Activated CD4-positive, alpha-beta T cell treated with anti-CD3 and anti-CD28 coated beads, Interleukin-2, amount 50 U/mL, for 24 hours (primary cell): Measurements from ENCODE around the gene CRYL1.
"Not testable (repeated sequence)": the region's sequence is repeated elsewhere in the genome, so short reads cannot be mapped to it uniquely, and the experiment has no call there.

Experiments
- DNase-seq, 2 donors: peaks; one replicate each; pipeline ENCODE4 v3.0.0-alpha.2; 2020; ENCODE audit warnings: low read depth in 1 of 2, low spot score in 1 of 2

CRYL1 gene

DNA sequence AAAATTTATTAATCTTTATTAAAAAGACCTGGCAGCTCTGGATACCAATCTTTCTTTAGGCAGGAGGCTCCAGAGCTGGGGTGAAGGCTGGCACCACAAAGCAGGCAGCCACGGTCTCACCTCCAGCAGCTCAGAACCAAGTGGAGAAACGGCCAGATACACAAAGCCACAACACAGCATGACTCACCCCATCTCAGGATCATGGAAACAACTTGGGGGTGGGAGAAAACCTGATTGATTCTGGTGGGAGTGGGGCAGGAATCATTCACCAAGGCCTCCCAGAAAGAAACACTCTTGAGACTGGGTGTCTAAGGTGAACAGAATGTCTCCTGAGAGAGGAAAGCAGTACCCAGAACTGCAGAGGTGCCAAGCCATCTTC lies 64.2 kb downstream of the CRYL1 start:
- DNase-seq, result peak in 1 of 2 donors; percentile 17

DNA sequence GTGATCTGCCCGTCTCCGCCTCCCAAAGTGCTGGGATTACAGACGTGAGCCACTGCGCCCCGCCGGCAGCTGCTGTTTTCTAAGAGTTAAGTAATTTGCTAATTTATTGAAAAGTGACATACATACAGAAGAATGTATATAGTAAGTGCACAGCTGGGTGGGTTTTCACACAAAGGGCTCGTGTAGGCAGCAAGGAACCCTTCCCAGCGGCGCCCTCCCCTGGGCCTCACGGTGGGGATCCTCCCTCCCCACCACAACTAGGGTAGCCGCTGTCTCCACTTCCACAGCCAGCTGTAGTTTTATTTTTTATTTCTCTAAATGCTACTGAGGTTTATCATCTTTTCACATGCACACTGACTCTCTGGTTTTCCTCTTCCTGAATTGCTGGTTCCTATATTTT lies 64.9 kb downstream of the CRYL1 start:
- no peak for DNase-seq

DNA sequence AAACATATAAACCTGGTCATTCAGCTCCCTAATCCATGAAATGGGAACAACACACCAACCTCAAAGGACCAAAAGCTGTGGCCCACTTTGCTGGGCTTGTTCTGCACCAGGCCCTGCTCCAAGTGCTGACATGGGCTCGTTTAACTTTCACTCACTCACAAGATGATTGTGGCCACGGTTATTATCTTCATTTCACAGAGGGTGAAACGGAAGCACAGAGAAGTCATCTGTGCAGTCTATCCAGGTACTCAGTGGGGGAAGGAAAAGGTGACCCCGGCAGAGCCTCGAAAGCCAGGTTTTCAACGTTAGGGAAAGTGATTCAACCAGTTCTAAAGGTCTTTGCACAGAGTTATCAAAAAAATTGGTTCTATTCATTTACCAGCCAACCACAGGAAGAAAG lies 68.0 kb downstream of the CRYL1 start:
- DNase-seq, result no peak

DNA sequence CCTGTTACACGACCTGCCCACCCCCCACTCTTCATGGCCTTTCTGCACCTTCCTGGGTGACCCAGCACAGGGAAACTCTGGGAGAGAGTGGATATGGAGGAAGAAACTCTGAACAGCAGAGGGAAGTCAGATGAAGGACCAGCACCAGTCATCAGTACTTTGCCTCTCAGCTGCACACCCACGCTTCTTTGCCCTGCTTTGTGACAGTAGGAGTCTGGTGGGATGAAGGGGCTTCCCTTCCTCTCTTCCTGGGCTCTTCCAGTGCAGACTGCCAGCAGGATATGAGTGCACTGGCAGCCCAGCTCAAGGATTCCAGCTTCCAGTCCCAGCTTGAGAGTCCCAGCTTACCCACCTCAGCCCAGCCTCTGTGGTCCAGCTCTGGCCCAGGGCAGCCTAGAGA lies 68.9 kb downstream of the CRYL1 start:
- no peak for DNase-seq

GRCh38 chr13:20451397-20451796 lies 74.3 kb downstream of the CRYL1 start:
- DNase-seq, result no peak

GRCh38 chr13:20448470-20448869 lies 77.2 kb downstream of the CRYL1 start:
- DNase-seq, result no peak

GRCh38 chr13:20446900-20447299 lies 78.8 kb downstream of the CRYL1 start:
- DNase-seq, result no peak

DNA sequence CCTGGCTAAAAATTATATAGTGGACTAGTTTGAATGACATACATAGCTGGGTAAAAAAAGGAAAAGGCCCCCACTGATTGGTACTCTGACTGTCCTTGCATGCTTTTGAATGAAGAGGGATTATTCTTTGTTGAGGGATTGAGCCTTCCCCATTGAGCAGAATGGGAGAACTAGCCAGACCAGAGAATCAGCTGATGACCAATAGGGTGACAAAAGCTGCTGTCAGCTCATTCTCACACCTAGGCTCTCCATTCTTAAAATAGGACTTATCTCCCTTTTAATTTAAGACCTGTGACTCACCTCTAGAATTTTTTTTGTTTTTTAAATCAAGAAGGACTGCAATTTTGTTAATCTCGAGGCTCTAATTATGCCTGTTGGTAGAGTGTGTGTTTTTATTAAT lies 79.3 kb downstream of the CRYL1 start:
- DNase-seq, result no peak

GRCh38 chr13:20442798-20443381 lies 82.8 kb downstream of the CRYL1 start:
- DNase-seq, result no peak

DNA sequence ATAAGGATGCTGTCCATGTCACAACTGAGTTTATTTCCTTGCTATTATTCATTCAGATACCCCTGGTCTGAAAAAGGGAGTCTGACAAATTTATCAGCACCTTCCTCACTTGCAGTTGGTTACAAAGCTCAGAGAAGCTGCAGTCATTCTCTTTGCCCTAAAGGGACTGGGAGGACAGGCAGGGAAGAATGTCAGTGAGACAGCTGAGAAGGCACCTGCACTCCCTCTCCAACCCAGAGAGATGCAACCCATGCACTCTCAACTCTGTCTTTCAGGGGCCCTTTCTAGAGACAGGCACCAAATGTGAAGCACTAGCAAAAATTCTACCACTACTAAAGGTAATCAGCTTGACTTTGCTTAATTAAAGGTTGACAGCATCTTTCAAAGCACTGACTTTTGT lies 83.3 kb downstream of the CRYL1 start:
- DNase-seq, result no peak

DNA sequence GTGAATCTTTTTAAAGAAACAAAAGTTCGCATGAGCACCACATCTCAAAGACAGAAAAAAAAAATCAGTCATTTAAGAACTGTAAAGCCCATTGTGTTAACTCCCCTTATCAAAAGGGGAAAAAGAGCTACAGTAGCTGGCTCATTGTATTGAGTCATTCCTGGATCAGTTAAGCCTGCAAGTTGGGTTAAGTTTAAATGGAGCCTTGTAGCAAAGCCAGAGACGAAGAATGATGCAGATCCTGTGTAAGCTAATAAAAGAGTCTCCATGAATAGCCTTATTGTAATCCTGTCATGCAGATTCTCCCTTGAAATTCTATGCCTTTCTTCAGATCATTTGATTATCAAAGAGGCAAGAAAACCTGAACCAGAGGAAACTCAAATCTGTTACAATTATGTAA lies 83.8 kb downstream of the CRYL1 start:
- no peak for DNase-seq

- no peak for DNase-seq
Observed at GRCh38 chr13:20441056-20441455, 84.6 kb downstream of the CRYL1 start.

- no peak for DNase-seq
Observed at GRCh38 chr13:20439261-20439660, 86.4 kb downstream of the CRYL1 start.

- no peak for DNase-seq
Observed at GRCh38 chr13:20438801-20439200, 86.9 kb downstream of the CRYL1 start.

DNA sequence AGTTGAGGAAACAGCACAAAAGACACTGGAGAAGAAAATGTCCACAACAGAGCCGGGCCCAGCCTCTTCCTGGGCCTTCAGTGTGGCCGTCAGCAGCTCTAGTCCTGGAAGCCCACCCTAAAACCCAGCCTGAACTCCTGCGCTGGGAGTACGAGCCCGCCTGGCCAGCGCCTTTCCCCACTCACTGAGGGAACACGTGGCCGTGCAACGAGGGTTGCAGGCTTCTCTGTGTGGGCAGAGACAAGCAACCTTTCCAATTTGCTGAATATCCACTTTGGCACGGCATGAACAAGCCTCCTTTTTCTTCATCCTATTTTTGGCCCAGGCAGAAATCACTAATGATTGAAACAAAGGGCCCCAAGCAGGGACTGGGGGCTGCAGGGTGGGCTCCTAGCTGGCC lies 89.2 kb downstream of the CRYL1 start:
- no peak for DNase-seq

DNA sequence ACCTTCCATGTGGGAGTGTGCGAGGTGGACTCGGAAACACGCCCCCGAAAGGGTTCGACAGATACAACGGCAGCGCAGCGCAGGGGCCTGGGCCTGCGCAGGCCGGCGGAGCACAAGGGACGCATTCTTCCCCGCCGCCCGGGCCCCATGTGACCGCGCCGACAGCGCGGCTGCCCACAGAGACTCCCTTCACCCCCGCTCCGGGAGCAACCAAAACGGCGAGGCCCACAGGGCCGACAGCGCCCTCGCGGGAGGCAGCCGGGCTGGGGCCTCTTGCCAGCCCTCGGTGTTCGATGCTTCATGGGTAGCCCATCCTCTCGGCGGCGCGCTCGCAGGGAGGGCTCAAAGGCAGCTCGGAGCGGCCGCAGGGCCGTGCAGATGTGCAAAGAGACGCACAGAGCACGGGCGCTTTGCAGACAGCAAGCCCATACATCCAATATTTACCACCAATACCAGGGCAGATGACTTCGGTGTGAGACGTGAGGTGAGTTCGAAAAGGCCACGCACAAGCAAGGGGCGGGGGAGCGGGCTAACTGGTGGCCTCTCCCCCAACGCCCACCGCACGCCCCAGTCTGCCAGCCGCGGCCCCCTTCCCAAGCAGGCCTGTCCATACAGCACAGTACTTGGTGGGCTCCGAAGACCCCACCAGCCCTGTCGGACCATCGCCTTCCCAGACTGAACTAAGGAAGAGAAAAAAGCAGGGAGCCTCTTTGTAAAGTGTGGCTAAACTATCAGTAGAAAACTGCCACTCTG lies 89.9 kb downstream of the CRYL1 start:
- no peak for DNase-seq

DNA sequence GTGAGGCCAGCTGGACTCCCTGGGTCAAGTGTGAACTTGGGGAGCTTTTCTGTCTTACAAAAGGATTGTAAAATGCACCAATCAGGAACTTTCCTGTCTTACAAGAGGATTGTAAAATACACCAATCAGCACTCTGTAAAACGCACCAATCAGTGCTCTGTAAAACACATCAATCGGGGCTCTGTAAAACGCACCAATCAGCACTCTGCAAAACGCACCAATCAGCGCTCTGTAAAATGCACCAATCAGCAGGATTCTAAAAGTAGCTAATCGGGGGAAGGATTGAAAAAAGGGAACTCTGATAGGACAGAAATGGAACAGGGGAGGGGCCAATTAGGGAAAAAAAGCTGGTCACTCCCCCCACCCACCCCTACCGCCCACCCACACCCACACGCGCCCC lies 91.4 kb downstream of the CRYL1 start:
- not testable (repeated sequence) for DNase-seq

GRCh38 chr13:20431687-20432384 lies 93.8 kb downstream of the CRYL1 start:
- no peak for DNase-seq

GRCh38 chr13:20431080-20431479 lies 94.6 kb downstream of the CRYL1 start:
- DNase-seq, result no peak

- no peak for DNase-seq
Observed at GRCh38 chr13:20430296-20430695, 95.4 kb downstream of the CRYL1 start.

DNA sequence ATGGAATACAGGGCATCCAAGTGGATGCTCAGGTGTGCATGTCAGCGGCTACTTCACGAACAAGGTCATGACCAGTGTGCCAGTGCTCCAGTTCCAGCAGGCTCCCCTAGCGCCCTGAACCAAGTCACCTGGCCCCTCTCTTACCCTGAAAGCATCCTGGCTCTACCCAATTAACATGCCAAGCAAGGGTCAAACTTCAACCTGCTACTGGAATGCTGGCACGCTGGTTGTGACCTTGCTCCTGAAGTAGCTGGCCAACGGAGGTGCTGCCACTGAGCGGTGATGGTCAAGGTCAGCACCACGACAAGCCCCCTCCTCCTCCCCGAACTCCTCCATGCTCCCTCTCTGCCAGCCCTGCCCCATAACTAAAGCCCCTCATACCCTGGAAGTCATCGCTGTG lies 96.0 kb downstream of the CRYL1 start:
- no peak for DNase-seq
